Hindlimb muscle (tissue), 1 donor: ENCODE results near the gene TRIM56. TPM values are rescaled to one million over a fixed set of nuclear protein-coding genes. Genes with fewer than 3 reads are reported as not detected.
"Not testable (repeated sequence)": the region's sequence is repeated elsewhere in the genome, so short reads cannot be mapped to it uniquely, and the experiment has no call there.

Source experiments
- DNase-seq: peaks from one replicate; pipeline ENCODE4 v3.0.0-alpha.2; 2013
- polyA plus RNA-seq: library from polyadenylated mRNA; unstranded; fragments of 120-200 nt; gene quantifications from one replicate; pipeline ENCODE4 v1.2.1, GENCODE V29; 2013; ENCODE audit not compliant: insufficient read length

Gene TRIM56
- polyA plus RNA-seq, 1 donor = 9.4 TPM

DNA sequence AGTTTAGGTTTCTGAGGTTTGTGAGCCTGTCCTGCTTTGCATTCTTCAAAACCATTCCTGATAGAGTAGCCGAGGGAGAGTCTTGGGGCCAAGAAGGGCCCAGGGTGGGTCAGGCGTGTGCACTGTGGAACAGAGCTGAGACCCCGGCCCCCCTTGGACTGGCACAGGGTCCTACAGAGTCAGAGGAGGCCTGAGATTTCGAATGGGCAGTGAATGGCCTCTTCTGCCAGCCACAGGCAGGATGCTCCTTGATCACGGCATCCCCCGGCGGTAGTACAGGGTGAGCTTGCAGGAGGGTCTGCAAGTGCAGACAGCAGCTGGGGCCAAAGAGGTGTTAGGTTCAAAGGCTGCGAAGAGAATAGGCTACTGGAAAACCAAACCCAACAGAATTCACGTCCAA lies 4.6 kb downstream of the TRIM56 start:
- DNase-seq = no peak

DNA sequence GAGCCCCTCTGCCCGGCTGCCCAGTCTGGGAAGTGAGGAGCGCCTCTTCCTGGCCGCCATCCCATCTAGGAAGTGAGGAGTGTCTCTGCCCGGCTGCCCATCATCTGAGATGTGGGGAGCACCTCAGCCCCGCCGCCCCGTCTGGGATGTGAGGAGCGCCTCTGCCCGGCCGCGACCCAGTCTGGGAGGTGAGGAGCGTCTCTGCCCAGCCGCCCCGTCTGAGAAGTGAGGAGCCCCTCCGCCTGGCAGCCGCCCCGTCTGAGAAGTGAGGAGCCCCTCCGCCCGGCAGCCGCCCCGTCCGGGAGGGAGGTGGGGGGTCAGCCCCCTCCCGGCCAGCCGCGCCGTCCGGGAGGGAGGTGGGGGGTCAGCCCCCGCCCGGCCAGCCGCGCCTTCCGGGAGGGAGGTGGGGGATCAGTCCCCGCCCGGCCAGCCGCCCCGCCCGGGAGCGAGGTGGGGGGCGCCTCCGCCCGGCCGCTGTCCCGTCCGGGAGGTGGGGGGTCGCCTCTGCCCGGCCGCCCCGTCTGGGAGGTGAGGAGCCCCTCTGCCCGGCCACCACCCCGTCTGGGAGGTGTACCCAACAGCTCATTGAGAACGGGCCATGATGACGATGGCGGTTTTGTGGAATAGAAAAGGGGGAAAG lies 7.1 kb downstream of the TRIM56 start:
- not testable (repeated sequence) for DNase-seq

DNA sequence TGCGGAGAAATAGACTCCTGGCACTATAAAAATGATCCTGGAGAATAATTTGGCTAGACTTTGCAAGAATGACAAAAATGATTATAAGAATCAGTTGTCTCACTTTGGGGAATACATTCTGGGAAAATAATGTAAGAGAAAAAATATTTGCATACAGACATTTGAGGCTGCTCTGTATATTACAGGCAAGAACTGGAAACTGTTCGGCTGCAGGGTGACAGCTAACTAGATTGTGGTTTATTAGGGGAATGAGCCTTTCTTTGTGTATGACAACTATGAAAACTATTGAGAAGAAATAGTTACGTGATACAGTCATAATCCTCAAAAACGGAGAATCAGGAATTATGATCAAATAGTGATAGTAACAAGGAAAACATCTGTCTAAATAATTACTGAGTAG lies 8.6 kb downstream of the TRIM56 start:
- DNase-seq = no peak

DNA sequence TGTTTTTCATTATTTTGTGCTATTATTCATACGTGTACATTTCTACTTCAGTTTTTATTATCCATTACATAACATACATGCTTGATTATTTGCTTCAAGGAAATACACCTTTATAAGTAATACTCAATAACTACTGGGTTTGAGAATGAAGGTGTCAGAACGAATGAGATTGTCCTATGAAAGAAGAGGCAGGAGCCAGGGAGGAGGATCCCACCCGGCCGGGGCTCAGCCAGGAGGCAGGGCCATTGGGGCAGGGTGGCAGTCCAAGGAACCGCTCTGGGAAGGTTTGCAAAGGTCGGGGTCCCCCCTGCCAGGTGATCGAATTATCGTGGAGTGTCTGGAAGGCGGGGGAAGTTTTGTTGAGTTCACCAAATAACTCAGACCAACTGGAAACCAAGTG lies 9.1 kb downstream of the TRIM56 start:
- no peak for DNase-seq

DNA sequence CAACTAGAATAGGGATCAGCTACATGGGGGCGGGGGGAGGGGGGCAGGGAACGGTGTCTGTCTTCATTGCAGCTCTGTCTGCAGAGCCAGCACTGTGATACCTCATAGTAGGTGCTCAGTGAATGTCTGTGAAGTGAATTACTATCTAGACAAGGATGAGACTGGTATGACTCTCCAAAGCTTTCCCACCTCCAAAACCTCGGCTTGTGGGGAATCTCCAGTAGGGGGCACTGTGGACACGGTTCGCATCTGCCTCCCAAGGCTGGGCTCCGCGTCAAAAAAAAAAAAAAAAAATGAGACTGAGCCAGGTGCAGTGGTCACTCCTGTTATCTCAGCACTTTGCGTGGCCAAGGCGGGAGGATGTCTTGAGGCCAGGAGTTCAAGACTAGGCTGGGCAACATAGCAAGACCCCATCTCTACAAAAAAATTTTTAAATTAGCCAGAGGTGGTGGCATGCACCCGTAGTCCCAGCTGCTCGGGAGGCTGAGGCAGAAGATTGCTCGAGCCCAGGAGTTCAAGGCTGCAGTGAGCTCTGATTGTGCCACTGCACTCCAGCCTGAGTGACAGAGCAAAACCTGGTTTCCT lies 9.6 kb downstream of the TRIM56 start:
- no peak for DNase-seq

DNA sequence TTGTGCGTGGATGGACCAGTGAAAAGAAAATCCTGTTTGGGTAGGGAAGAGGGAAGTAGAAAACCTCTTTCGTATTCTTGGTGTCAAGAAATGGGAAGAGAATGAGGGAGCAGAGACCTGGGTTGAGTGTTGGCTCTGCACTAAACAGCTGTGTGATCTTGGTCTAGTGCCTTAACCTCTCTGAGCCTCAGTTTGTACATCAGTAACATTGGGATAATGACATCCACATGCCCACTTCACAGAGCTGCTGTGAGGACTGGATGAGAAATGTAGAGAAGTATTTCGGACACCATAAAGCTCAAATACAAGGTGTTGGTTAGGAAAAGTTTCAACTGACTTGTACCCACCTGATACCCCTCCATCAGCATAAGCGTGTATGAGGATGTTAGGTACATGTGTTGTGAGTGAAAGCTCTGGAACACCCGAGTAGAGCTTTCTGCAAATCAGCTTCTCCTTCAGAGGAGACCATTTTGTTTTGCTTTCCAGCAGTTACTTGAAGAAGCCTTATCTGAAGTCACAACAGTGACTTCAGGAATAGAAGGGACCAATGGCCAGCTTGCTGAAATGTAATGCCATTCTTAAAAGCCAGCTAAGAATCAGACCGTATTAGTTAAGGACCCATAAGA lies 11.2 kb downstream of the TRIM56 start:
- no peak for DNase-seq

DNA sequence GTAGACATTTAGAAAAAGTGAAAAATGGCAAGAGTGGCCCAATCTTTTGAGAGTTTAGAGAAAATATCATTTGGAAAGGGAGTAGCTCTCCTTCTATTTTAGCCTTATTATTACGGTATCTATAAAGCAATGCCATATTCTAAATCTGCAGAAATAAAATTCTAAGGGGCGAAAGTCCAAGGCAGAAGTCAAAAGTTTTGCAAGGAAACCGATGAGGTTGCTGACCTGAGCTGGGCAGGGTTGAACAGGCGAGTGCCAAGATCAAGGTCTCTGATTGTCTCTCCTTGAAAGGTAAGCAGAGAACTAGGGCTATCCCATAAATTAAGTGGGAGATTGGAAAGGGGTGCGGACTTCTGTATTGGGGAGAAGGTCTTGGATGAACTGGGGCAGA lies 11.7 kb downstream of the TRIM56 start:
- no peak for DNase-seq

DNA sequence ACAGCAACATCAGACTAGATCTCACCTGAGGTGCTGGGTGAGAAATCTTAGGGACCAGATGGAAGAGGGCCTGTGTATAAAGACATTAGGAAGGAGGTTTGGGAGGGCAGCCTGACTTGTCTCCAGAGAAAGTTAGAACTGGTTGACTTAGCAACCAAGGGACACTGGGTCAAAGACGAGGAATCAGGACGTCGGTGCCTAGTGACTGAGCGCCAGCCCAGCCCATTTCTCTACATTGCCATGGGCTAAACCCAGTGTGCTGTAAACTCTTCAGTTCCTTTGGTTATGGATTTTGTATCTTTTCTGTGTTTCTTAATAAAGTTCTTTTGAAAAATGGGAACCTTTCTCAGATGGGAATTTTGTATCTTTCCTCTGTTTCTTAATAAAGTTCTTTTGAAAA lies 12.3 kb downstream of the TRIM56 start:
- no peak for DNase-seq

DNA sequence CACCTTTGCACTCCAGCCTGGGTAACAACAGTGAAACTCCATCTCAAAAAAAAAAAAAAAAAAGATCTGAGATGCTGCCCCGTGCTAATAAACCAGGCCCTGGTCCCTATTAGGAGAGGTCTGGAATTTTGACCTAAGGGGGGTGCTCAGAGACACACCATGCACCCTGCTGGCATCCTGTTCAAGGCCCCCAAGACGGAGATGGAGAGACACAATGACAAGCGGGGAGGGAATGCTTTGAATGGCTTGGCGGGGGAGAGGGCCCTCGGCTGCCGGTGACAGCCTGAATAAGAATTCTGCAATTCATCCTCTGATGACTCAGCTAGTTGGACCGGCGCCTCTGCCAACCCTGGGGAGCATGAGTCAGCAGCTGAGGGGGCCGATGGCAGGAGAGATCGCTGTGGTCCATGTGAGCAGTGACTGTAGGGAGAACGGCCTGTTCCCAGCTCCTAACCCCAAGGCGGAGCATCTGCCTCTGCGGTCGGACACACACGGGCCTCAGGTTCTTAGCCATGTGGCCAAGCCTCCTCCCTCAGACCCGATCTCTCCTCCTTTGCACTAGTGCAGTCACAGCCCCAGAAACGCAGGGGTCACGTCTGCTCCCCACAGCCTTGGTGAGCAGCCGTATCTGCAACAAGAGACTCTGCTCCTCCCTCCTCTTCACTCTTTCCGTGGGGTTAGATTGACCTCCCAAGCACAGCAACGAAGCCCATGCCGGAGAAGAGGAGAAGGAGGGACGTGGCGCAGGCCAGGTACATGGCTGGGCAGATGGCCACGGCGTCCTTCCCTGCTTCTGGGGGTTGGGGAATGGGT lies 14.9 kb downstream of the TRIM56 start:
- DNase-seq = peak; percentile 84

DNA sequence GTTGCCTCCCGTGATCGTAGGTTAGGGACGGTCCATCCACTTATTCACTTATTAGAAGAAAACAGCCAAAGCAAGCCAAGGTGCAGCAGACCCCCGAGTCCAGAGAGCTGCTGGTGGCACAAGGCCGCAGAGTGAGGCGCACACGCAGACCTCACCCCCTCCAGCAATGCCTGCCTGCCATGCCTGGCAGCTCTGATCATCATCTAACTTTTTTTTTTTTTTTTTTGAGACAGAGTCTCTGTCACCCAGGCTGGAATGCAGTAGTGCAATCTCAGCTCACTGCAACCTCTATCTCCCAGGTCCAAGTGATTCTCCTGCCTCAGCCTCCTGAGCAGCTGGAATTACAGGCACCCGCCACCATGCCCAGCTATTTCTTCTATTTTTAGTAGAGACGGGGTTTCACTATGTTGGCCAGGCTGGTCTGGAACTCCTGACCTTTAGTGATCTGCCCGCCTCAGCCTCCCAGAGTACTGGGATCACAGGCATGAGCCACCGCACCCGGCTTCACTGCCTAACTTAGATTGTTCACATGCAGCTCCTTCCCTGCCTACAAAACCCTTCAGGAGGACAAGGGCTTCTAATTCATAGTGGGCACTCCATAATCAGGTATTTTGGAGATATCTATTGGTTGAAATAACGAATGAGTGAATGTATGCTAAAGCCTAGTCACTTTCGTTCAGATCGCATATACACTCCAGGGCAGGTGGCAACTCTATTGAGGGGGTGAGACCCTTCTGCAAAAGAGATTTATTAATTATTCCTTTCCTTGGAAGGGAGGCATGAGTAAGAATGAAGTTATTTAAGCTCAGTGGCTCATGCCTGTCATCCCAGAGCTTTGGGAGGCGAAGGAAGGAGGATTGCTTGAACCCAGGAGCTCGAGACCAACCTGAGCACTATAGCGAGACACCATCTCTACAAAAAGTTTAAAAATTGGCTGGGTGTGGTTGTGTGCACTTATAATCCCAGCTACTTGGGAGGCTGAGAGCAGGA lies 15.9 kb downstream of the TRIM56 start:
- DNase-seq = no peak

DNA sequence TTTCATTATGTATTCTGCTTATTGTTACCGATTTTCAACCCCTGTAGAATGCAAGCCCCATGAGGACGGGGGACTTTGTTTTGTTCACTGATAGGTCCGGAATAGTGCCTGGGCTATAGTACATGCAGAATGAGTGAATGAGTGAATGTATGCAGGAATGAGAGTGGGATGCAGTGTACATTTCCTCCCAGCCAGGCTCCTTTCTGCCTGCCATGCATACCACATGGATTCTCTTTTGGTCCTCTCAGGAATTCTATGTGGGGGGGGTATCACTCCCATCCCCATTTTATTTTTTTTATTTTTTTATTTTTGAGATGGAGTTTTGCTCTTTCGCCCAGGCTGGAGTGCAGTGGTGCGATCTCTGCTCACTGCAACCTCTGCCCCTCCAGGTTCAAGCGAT lies 16.7 kb downstream of the TRIM56 start:
- DNase-seq = no peak

DNA sequence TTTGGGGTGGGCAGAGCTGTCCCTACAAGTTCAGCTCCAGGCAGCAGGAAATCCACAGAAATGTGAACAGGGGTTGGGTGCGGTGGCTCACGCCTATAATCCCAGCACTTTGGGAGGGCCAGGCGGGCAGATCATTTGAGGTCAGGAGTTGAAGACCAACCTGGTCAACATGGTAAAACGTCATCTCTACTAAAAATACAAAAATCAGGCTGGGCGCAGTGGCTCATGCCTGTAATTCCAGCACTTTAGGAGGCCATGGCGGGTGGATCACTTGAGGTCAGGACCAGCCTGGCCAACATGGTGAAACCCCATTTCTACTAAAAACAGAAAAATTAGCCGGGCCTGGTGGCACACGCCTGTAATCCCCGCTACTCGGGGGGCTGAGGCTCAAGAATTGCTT lies 18.4 kb downstream of the TRIM56 start:
- not testable (repeated sequence) for DNase-seq

DNA sequence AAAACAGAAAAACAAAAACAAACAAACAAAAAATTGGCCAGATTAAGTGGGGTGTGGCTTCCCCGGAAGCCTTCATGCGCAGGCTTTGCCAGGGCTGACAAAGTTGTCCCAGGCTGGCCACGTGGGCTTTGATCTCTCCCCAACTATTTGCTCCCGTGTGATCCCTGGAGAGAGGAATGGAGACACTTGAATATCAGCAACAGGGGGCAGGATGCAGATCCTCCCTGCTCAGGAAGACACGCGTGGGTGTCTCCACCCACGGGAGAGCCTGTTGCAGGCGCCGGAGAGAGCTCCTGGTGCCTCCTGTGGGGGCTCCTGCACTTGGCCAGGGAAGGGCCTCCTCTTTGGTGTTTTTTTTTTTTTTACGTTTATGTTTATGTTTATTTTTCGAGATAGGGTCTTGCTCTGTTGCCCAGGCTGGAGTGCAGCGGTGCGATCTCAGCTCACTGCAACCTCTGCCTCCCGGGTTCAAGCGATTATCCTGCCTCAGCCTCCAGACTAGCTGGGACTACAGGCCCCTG lies 19.0 kb downstream of the TRIM56 start:
- DNase-seq = no peak

DNA sequence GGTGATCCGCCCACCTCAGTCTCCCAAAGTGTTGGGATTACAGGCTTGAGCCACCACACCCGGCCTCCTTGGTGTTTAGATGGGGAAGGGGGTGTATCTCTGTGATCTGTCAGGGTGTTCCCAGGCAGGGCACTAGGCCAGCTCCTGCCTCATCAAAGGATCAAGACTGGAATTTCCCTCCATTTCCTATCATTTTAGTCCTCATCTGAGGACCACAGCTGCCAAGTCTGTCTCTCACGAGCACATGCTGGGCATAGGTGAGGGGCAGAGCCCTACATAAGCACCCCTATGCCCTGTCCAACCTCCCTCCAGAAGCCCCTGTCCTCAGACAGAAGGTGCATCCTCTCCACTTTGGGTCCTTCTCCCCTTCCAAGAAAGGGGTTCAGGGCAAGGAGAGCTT lies 19.5 kb downstream of the TRIM56 start:
- no peak for DNase-seq

DNA sequence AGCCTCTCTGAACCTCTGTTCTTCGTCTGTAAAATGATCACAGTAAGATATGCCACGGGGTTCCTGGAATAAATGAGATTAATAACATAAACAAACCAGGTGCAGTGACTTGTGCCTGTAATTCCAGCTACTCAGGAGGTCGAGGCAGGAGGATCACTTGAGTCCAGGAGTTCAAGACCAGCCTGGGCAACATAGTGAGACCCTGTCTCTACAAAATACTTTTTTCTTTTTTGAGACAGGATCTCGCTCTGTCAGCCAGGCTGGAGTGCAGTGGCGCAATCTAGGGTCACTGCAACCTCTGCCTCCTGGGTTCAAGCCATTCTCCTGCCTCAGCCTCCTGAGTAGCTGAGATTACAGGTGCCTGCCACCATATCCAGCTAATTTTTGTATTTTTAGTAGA lies 20.0 kb downstream of the TRIM56 start:
- DNase-seq = not testable (repeated sequence)

DNA sequence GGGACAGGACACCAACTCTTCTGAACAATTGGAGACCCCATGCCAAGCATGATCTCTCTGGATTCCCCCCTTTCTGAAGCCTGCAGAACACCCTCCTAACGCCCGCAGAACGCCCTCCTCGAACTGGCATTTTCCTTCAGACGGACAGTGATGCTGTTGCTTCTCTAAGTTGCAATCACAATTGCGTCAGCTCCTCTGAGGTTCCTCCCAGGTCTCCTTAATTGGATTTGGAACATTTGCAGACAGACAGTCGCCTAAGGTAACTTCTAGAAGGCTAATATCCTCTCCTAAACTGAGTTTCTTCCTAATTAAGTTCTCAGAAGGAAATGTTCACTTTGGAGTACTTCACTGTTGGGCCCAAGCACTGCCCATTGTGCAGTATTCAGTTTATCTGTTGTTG lies 21.1 kb downstream of the TRIM56 start:
- DNase-seq = no peak

DNA sequence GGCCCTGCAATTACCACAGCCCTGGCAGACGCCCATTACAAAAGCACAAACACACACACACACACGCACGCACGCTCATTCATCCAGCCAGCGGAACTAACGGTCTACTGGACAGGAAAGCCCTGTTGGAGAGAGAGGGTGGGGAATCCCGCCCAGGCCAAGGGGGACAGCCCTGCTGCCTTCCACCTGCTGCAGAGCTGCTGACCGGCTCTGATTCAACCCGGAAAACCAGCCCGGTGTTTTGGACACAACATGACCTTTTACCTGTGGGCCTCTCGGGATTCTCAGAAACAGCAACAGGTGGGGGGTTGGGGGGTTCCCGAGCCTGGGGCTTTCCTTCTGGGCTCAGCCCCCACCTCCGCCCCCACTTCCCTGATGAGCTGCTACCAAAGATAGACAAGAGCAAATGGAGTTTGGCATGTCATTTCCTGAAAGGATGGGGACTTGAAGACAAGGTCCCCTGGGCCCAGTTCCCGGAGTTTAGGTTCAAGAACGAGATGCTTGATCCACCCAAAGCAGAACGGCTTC lies 23.1 kb downstream of the TRIM56 start:
- no peak for DNase-seq

DNA sequence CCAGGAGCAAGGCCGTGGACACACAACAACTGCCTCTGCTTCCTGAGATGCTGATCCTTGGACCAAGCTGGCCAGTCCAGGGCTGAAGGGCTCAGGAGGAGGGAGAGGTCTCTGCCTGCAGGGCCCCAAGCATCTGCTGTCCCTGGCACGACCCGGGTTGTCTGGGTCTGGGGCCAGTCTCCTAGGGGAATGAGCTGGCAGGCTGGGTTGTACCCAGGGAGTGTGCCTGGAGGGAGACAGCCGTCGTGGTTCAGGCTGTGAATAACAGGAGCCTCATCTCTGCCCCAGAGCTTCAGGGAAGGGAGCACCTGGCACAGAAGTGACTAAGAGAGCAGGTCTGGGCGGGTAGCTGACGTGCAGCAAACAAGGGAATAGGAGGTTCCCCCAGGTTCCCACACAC lies 23.7 kb downstream of the TRIM56 start:
- no peak for DNase-seq

DNA sequence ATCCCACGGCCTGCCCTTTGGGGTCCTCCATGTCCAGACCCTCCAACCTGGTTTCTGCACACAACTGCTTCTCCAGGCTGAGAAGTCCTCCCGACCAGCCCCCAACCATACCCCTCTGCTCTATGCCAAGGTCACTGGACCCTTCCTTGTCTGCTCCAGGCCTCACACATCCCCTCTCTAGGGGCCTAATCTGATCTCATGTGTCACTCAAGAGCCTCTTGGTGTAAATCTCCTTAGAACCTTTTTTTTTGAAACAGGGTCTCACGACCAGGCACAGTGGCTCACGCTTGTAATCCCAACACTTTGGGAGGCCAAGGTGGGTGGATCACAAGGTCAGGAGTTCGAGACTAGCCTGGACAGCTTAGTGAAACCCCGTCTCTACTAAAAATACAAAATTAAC lies 24.1 kb downstream of the TRIM56 start:
- no peak for DNase-seq

DNA sequence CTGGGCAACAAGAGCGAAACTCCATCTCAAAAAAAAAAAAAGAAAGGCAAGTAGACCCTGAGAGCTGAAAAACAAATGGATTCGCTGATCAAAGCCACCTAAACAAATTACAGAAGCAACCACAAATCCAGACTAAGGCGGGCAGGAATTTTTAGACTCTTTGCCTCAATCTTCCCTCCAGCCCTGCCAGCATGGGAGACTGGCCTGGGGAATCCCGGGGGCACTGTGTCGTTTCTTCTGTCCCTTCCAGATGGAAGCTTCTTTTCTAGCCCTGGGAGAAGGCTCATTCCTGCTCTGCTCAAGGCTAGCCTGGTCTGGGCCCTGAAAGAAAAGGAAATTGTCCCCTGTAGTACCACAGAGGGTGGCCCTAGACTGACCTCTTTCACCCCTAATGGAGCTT lies 26.0 kb downstream of the TRIM56 start:
- no peak for DNase-seq

DNA sequence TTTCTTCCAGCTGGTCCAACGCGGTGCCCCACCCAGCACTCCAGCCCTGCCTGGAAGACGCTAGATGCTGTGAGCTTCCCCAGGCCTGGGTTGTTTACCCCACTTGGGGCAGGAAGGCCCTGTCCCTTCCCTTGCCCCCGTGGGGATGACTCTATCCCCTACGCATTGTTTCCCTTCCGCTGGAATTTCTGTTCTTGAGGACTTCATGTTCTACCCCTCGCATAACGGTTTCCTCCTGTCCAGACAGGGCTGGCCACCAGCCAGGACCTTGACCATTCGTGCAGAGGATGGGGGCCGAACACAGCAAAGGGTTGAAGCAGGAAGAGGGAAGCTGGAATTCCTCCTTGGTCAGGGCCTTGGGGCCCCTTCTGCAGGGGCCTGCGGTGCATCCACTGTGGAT lies 27.0 kb downstream of the TRIM56 start:
- no peak for DNase-seq

DNA sequence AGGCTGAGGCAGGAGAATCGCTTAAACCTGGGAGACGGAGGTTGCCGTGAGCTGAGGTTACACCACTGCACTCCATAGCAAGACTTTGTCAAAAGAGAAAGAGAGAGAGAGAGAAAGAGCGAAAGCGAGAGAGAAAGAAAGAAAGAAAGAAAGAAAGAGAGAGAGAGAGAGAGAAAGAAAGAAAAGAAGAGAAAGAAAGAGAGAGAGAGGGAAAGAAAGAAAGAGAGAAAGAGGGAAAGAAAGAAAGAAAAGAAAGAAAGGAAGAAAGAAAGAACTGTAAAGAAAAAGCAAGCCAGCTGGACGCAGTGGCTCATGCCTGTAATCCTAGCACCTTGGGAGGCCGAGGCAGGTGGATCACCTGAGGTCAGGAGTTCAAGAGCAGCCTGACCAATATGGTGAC lies 27.9 kb downstream of the TRIM56 start:
- DNase-seq = not testable (repeated sequence)
